Measurements from ENCODE around the gene ZBTB37.
"Not testable (repeated sequence)": the region's sequence is repeated elsewhere in the genome, so short reads cannot be mapped to it uniquely, and the experiment has no call there.

The ZBTB37 gene

GRCh38 chr1:173868266-173869020, at the start of gene ZBTB37:
Gene ZBTB37 (plus strand): TSS chr1:173868380. CDS start chr1:173870226, 1,846 bp downstream.
- peak; percentile 90 for DNase-seq (ENCODE audit: low read depth, low spot score)

- DNase-seq (ENCODE audit: low read depth, low spot score): no peak
Measured at GRCh38 chr1:173818459-173818858, 49.7 kb upstream of the ZBTB37 start.

GRCh38 chr1:173821680-173822079, 46.5 kb upstream of the ZBTB37 start:
- DNase-seq (ENCODE audit: low read depth, low spot score): no peak

GRCh38 chr1:173823781-173824314, 44.3 kb upstream of the ZBTB37 start:
- DNase-seq (ENCODE audit: low read depth, low spot score): no peak

GRCh38 chr1:173824315-173825081, 43.7 kb upstream of the ZBTB37 start, which contains the start of the genes CENPL and DARS2:
Gene CENPL (minus strand): TSS chr1:173824883. CDS start chr1:173811299, 13,584 bp downstream.
Gene DARS2 (plus strand): TSS chr1:173824673. CDS start chr1:173825230, 557 bp downstream.
- peak; percentile 72 for DNase-seq (ENCODE audit: low read depth, low spot score)

- DNase-seq (ENCODE audit: low read depth, low spot score): no peak
Measured at GRCh38 chr1:173827611-173828010, 40.6 kb upstream of the ZBTB37 start.

- no peak for DNase-seq (ENCODE audit: low read depth, low spot score)
Measured at GRCh38 chr1:173832748-173833147, 35.4 kb upstream of the ZBTB37 start.

GRCh38 chr1:173852105-173852504, 16.1 kb upstream of the ZBTB37 start:
- no peak for DNase-seq (ENCODE audit: low read depth, low spot score)

- DNase-seq (ENCODE audit: low read depth, low spot score): no peak
Measured at GRCh38 chr1:173853074-173853473, 15.1 kb upstream of the ZBTB37 start.

GRCh38 chr1:173856014-173856413, 12.2 kb upstream of the ZBTB37 start:
- no peak for DNase-seq (ENCODE audit: low read depth, low spot score)

- DNase-seq (ENCODE audit: low read depth, low spot score): no peak
Measured at GRCh38 chr1:173856903-173857302, 11.3 kb upstream of the ZBTB37 start.

- DNase-seq (ENCODE audit: low read depth, low spot score): no peak
Measured at GRCh38 chr1:173857363-173857917, 10.7 kb upstream of the ZBTB37 start.

- DNase-seq (ENCODE audit: low read depth, low spot score): not testable (repeated sequence)
Measured at GRCh38 chr1:173859547-173859946, 8.6 kb upstream of the ZBTB37 start.

GRCh38 chr1:173860065-173860464, 8.1 kb upstream of the ZBTB37 start:
- DNase-seq (ENCODE audit: low read depth, low spot score): no peak

GRCh38 chr1:173861731-173862145, 6.4 kb upstream of the ZBTB37 start:
- DNase-seq (ENCODE audit: low read depth, low spot score): no peak

- not testable (repeated sequence) for DNase-seq (ENCODE audit: low read depth, low spot score)
Measured at GRCh38 chr1:173862146-173862768, 5.9 kb upstream of the ZBTB37 start.

- DNase-seq (ENCODE audit: low read depth, low spot score): no peak
Measured at GRCh38 chr1:173862769-173863223, 5.4 kb upstream of the ZBTB37 start.

- DNase-seq (ENCODE audit: low read depth, low spot score): no peak
Measured at GRCh38 chr1:173863224-173864161, 4.7 kb upstream of the ZBTB37 start.

GRCh38 chr1:173864179-173864867, 3.9 kb upstream of the ZBTB37 start:
- no peak for DNase-seq (ENCODE audit: low read depth, low spot score)

Measured in activated naive CD8-positive, alpha-beta T cell treated with anti-CD3 and anti-CD28 coated beads, Interleukin-2, amount 50 U/mL, for 16 hours (primary cell).